ENCODE results near the gene DDX10.

GRCh38 chr11:108975026-108975425, 310.2 kb downstream of the DDX10 start:
- no peak for TF ChIP-seq CTCF (IDR thresholded peaks at IDR 0.05; ENCODE audit: insufficient read depth, low read depth, low read length)
- no peak for TF ChIP-seq EZH2 (IDR thresholded peaks at IDR 0.05; ENCODE audit: insufficient read depth, low read length)
